ENCODE results near the gene CACNG4. TPM values are rescaled to one million over a fixed set of nuclear protein-coding genes. Genes with fewer than 3 reads are reported as not detected.

Gene CACNG4
- total and polyA plus RNA-seq, 9 donors = 2.3 to 17.1 (median 10.3) TPM

GRCh38 chr17:66928949-66929348 lies 35.6 kb upstream of the CACNG4 start:
- no peaks in the 10 kb centered on the region for H3K9me3 ChIP-seq (replicated peaks; ENCODE audit: control insufficient read depth, low read depth, low read length)
- H3K4me3 ChIP-seq (ENCODE audit: low read length) = no peak overlapping the region
- 100% methylated on average over 2 of the region's 5 CpGs for WGBS (ENCODE audit: insufficient coverage)
- no peak for DNase-seq
- H3K4me1 ChIP-seq (ENCODE audit: control insufficient read depth, insufficient read depth, low read length) = peaks cover 5% of the 10 kb centered on the region
- H3K27ac ChIP-seq (ENCODE audit: low read length) = no peak overlapping the region
- H3K27me3 ChIP-seq (ENCODE audit: control insufficient read depth, insufficient read depth, low read length) = peaks cover 2% of the 10 kb centered on the region
- no peaks in the 10 kb centered on the region for H3K36me3 ChIP-seq (ENCODE audit: control insufficient read depth, insufficient read depth, low read length)

- no CpG with 5 or more reads among the region's 1 CpG for WGBS (ENCODE audit: insufficient coverage)
Observed at GRCh38 chr17:66929591-66929990, 34.9 kb upstream of the CACNG4 start.

GRCh38 chr17:66930933-66931332 lies 33.6 kb upstream of the CACNG4 start:
- no CpG with 5 or more reads among the region's 3 CpGs for WGBS (ENCODE audit: insufficient coverage)
- DNase-seq = no peak
- H3K4me1 ChIP-seq (ENCODE audit: control insufficient read depth, insufficient read depth, low read length) = peaks cover 5% of the 10 kb centered on the region
- no peaks in the 10 kb centered on the region for H3K27me3 ChIP-seq (ENCODE audit: control insufficient read depth, insufficient read depth, low read length)
- H3K36me3 ChIP-seq (ENCODE audit: control insufficient read depth, insufficient read depth, low read length) = no peaks in the 10 kb centered on the region
- H3K4me3 ChIP-seq (ENCODE audit: low read length) = no peak overlapping the region
- no peak overlapping the region for H3K27ac ChIP-seq (ENCODE audit: low read length)
- H3K9me3 ChIP-seq (replicated peaks; ENCODE audit: control insufficient read depth, low read depth, low read length) = no peaks in the 10 kb centered on the region

More at GRCh38 chr17:66929591-66929990, 34.9 kb upstream of the CACNG4 start:
- DNase-seq = no peak
- Histone ChIP-seq H3K9me3 (replicated peaks; ENCODE audit: control insufficient read depth, low read depth, low read length) (no peaks in the 10 kb centered on the region), H3K4me1 (ENCODE audit: control insufficient read depth, insufficient read depth, low read length) (peaks cover 5% of the 10 kb centered on the region), H3K4me3 (ENCODE audit: low read length) (no peak overlapping the region), H3K27ac (ENCODE audit: low read length) (no peak overlapping the region), H3K27me3 (ENCODE audit: control insufficient read depth, insufficient read depth, low read length) (peaks cover 2% of the 10 kb centered on the region), H3K36me3 (ENCODE audit: control insufficient read depth, insufficient read depth, low read length) (no peaks in the 10 kb centered on the region)

- no peak for DNase-seq
- Histone ChIP-seq H3K9me3 (replicated peaks; ENCODE audit: control insufficient read depth, low read depth, low read length) (no peaks in the 10 kb centered on the region), H3K4me1 (ENCODE audit: control insufficient read depth, insufficient read depth, low read length) (peaks cover 5% of the 10 kb centered on the region), H3K27ac (ENCODE audit: low read length) (no peak overlapping the region), H3K36me3 (ENCODE audit: control insufficient read depth, insufficient read depth, low read length) (no peaks in the 10 kb centered on the region), H3K4me3 (ENCODE audit: low read length) (no peak overlapping the region), H3K27me3 (ENCODE audit: control insufficient read depth, insufficient read depth, low read length) (no peaks in the 10 kb centered on the region)
- 88% methylated on average over 1 of the region's 2 CpGs for WGBS (ENCODE audit: insufficient coverage)
Observed at GRCh38 chr17:66932311-66932710, 32.2 kb upstream of the CACNG4 start.

- Histone ChIP-seq H3K27ac (ENCODE audit: low read length) (no peak overlapping the region), H3K27me3 (ENCODE audit: control insufficient read depth, insufficient read depth, low read length) (peaks cover 4% of the 10 kb centered on the region), H3K36me3 (ENCODE audit: control insufficient read depth, insufficient read depth, low read length) (no peaks in the 10 kb centered on the region), H3K4me1 (ENCODE audit: control insufficient read depth, insufficient read depth, low read length) (peaks cover 5% of the 10 kb centered on the region), H3K9me3 (replicated peaks; ENCODE audit: control insufficient read depth, low read depth, low read length) (peaks cover 4% of the 10 kb centered on the region), H3K4me3 (ENCODE audit: low read length) (no peak overlapping the region)
- no peak for DNase-seq
- 80% methylated on average over 1 of the region's 2 CpGs for WGBS (ENCODE audit: insufficient coverage)
Observed at GRCh38 chr17:66934040-66934439, 30.5 kb upstream of the CACNG4 start.

GRCh38 chr17:66935717-66936116 lies 28.8 kb upstream of the CACNG4 start:
- no peak overlapping the region for H3K4me3 ChIP-seq (ENCODE audit: low read length)
- no peak overlapping the region for H3K27ac ChIP-seq (ENCODE audit: low read length)
- DNase-seq = no peak
- peaks cover 4% of the 10 kb centered on the region for H3K27me3 ChIP-seq (ENCODE audit: control insufficient read depth, insufficient read depth, low read length)
- H3K36me3 ChIP-seq (ENCODE audit: control insufficient read depth, insufficient read depth, low read length) = no peaks in the 10 kb centered on the region
- H3K9me3 ChIP-seq (replicated peaks; ENCODE audit: control insufficient read depth, low read depth, low read length) = peaks cover 4% of the 10 kb centered on the region
- WGBS (ENCODE audit: insufficient coverage) = no CpG with 5 or more reads among the region's 2 CpGs
- peaks cover 8% of the 10 kb centered on the region for H3K4me1 ChIP-seq (ENCODE audit: control insufficient read depth, insufficient read depth, low read length)

- Histone ChIP-seq H3K27ac (ENCODE audit: low read length) (no peak overlapping the region), H3K4me1 (ENCODE audit: control insufficient read depth, insufficient read depth, low read length) (peaks cover 10% of the 10 kb centered on the region), H3K4me3 (ENCODE audit: low read length) (no peak overlapping the region), H3K36me3 (ENCODE audit: control insufficient read depth, insufficient read depth, low read length) (no peaks in the 10 kb centered on the region), H3K27me3 (ENCODE audit: control insufficient read depth, insufficient read depth, low read length) (peaks cover 9% of the 10 kb centered on the region), H3K9me3 (replicated peaks; ENCODE audit: control insufficient read depth, low read depth, low read length) (peaks cover 7% of the 10 kb centered on the region)
- DNase-seq = no peak
- WGBS (ENCODE audit: insufficient coverage) = 90% methylated on average over 6 of the region's 10 CpGs
Observed at GRCh38 chr17:66938656-66939055, 25.9 kb upstream of the CACNG4 start.

GRCh38 chr17:66939461-66940114 lies 24.9 kb upstream of the CACNG4 start:
- Histone ChIP-seq H3K4me1 (ENCODE audit: control insufficient read depth, insufficient read depth, low read length) (peaks cover 19% of the 10 kb centered on the region), H3K36me3 (ENCODE audit: control insufficient read depth, insufficient read depth, low read length) (no peaks in the 10 kb centered on the region), H3K27ac (ENCODE audit: low read length) (no peak overlapping the region), H3K27me3 (ENCODE audit: control insufficient read depth, insufficient read depth, low read length) (peaks cover 11% of the 10 kb centered on the region), H3K4me3 (ENCODE audit: low read length) (no peak overlapping the region), H3K9me3 (replicated peaks; ENCODE audit: control insufficient read depth, low read depth, low read length) (peaks cover 7% of the 10 kb centered on the region)
- no peak for DNase-seq
- 75% methylated on average over 7 of the region's 12 CpGs for WGBS (ENCODE audit: insufficient coverage)

- DNase-seq = no peak
- Histone ChIP-seq H3K4me1 (ENCODE audit: control insufficient read depth, insufficient read depth, low read length) (peaks cover 34% of the 10 kb centered on the region), H3K27ac (ENCODE audit: low read length) (no peak overlapping the region), H3K9me3 (replicated peaks; ENCODE audit: control insufficient read depth, low read depth, low read length) (peaks cover 7% of the 10 kb centered on the region), H3K36me3 (ENCODE audit: control insufficient read depth, insufficient read depth, low read length) (no peaks in the 10 kb centered on the region), H3K4me3 (ENCODE audit: low read length) (no peak overlapping the region), H3K27me3 (ENCODE audit: control insufficient read depth, insufficient read depth, low read length) (peaks cover 20% of the 10 kb centered on the region)
- 93% methylated on average over 3 of the region's 3 CpGs for WGBS (ENCODE audit: insufficient coverage)
Observed at GRCh38 chr17:66941249-66941648, 23.3 kb upstream of the CACNG4 start.

- no peak overlapping the region for H3K4me3 ChIP-seq (ENCODE audit: low read length)
Observed at GRCh38 chr17:66941773-66942450, 22.6 kb upstream of the CACNG4 start.

More at GRCh38 chr17:66941773-66942450, 22.6 kb upstream of the CACNG4 start:
- H3K36me3 ChIP-seq (ENCODE audit: control insufficient read depth, insufficient read depth, low read length) = no peaks in the 10 kb centered on the region
- 46% methylated on average over 8 of the region's 8 CpGs for WGBS (ENCODE audit: insufficient coverage)
- DNase-seq = no peak
- H3K9me3 ChIP-seq (replicated peaks; ENCODE audit: control insufficient read depth, low read depth, low read length) = peaks cover 7% of the 10 kb centered on the region
- H3K27me3 ChIP-seq (ENCODE audit: control insufficient read depth, insufficient read depth, low read length) = peaks cover 26% of the 10 kb centered on the region
- peak overlapping the region; percentile 13 for H3K27ac ChIP-seq (ENCODE audit: low read length)
- peaks cover 39% of the 10 kb centered on the region for H3K4me1 ChIP-seq (ENCODE audit: control insufficient read depth, insufficient read depth, low read length)
